Peyer's patch (tissue), 4 donors: ENCODE data around the gene RHOB. TPM values are rescaled to one million over a fixed set of nuclear protein-coding genes. Genes with fewer than 3 reads are reported as not detected.
"Not testable (repeated sequence)": the region's sequence is repeated elsewhere in the genome, so short reads cannot be mapped to it uniquely, and the experiment has no call there.

Experiments used
- DNase-seq, 3 donors: peaks; one replicate each; pipeline ENCODE4 v3.0.0-alpha.2; 2017 to 2019
- H3K27ac ChIP-seq, 4 donors: fragments of 200-600 bp; sonication (generic); one replicate each; pipeline ENCODE4 v1.5.1; 2016 to 2019
- H3K27me3 ChIP-seq, 2 donors: fragments of 200-600 bp; sonication (generic); one replicate each; pipeline ENCODE4 v1.5.1; 2019
- H3K36me3 ChIP-seq, 3 donors: fragments of 200-600 bp; sonication (generic); one replicate each; pipeline ENCODE4 v1.5.1; 2016 to 2019
- H3K4me1 ChIP-seq, 4 donors: fragments of 200-600 bp; sonication (generic); one replicate each; pipeline ENCODE4 v1.5.1; 2016 to 2019
- H3K4me3 ChIP-seq, 4 donors: fragments of 200-600 bp; sonication (generic); 1 replicate in 3 of 4; 2 replicates in 1 of 4; pipeline ENCODE4 v1.5.1; 2016 to 2019; ENCODE audit warnings: mild to moderate bottlenecking in 1 of 4
- H3K9me3 ChIP-seq, 4 donors: fragments of 200-600 bp; sonication (generic); one replicate each; pipeline ENCODE4 v1.5.1; 2016 to 2019; ENCODE audit warnings: mild to moderate bottlenecking in 1 of 4
- POLR2A ChIP-seq, 2 donors: fragments of 450-650 bp; IDR thresholded peaks; one replicate each; pipeline ENCODE4 v1.5.1; 2017; ENCODE audit warnings: antibody characterized with exemption in 2 of 2, mild to moderate bottlenecking in 2 of 2, moderate library complexity in 2 of 2
- total RNA-seq, 4 donors: library from RNA; depleted of rRNA; stranded (reverse); fragments of >200 nt; gene quantifications; one replicate each; pipeline ENCODE4 v1.1.0, GENCODE V29; 2016
- TF ChIP-seq, protein P1 (sequence below), 6 experiments: fragments of 450-650 bp in 4 of 6; fragments of 200-600 bp in 2 of 6; sonication (generic) in 1 of 6; IDR thresholded peaks; one replicate each; pipeline ENCODE4 v1.5.1; 2017 to 2019; ENCODE audit warnings: antibody characterized with exemption in 6 of 6, mild to moderate bottlenecking in 3 of 6, moderate library complexity in 1 of 6

RHOB gene
- total RNA-seq, 4 donors from 2014 or later, result 61.6 to 488 (median 202) TPM

DNA sequence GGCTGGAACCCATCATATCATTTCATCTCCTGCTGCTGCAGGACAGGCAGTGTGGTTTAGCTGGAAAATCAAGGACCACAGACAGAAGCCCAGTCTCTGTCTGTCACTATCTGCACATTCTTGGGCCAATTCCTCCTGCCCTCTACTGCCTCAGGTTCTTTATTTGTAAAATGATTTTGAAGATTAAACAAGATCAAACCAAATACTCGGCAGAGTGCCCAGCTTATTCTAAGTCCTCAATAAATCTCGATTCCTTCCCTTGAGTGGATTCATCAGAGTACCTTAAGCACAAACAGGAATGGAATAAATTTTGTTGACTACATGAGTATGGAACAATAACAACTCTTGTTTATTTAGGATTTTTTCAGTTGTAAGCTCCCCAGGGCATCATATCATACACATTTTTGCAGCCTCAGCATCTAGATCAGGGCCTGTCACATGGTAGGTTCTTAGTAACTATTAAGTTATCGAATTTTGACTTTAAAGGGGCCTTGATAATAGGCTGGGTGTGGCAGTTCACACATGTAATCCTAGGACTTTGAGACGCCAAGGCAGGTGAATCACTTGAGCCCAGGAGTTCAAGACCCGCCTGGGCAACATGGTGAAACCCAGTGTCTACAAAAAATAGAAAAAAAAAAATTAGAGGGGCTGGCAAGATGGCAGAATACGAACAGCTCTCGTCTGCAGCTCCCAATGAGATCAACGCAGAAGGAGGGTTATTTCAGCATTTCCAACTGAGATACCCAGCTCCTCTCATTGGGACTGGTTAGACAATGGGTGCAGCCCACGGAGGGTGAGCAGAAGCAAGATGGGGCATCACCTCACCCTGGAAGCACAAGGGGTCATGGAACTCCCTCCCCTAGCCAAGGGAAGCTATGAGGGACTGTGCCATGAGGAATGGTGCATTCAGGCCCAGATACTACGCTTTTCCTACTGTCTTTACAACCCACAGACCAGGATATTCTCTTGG lies 11.1 kb downstream of the RHOB start:
- DNase-seq, result peak in 1 of 3 donors; percentile 19
- H3K27ac ChIP-seq, result peak overlapping the region in 1 of 4 donors; percentile 7
- TF ChIP-seq POLR2A (IDR thresholded peaks at IDR 0.05), result no peak

DNA sequence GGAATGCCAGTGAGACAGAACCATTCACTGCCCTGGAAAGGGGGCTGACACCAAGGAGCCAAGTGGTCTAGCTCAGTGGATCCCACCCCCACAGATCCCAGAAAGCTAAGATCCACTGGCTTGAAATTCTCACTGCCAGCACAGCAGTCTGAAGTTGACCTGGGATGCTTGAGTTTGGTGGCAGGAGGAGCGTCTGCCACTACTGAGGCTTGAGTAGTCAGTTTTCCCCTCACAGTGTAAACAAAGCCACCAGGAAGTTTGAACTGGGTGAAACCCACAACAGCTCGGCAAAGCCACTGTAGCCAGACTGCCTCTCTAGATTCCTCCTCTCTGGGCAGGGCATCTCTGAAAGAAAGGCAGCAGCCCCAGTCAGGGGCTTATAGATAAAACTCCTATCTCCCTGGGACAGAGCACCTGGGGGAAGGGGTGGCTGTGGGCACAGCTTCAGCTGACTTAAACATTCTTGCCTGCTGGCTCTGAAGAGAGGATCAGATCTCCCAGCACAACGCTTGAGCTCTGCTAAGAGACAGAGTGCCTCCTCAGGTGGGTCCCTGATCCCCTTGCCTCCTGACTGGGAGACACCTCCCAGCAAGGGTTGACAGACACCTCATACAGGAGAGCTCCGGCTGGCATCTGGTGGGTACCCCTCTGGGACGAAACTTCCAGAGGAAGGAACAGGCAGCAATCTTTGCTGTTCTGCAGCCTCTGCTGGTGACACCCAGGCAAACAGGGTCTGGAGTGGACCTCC lies 12.0 kb downstream of the RHOB start:
- not testable (repeated sequence) for H3K4me1 ChIP-seq, H3K4me3 ChIP-seq, H3K27ac ChIP-seq, H3K36me3 ChIP-seq, H3K27me3 ChIP-seq, H3K9me3 ChIP-seq
- DNase-seq, result peak in 1 of 3 donors; percentile 19

More for the DNA sequence above, 11.1 kb downstream of the RHOB start:
- Histone ChIP-seq H3K4me1 (no peaks in the 10 kb centered on the region), H3K36me3 (no peaks in the 10 kb centered on the region), H3K27me3 (no peaks in the 10 kb centered on the region), H3K4me3 (no peak overlapping the region), H3K9me3 (no peaks in the 10 kb centered on the region)

DNA sequence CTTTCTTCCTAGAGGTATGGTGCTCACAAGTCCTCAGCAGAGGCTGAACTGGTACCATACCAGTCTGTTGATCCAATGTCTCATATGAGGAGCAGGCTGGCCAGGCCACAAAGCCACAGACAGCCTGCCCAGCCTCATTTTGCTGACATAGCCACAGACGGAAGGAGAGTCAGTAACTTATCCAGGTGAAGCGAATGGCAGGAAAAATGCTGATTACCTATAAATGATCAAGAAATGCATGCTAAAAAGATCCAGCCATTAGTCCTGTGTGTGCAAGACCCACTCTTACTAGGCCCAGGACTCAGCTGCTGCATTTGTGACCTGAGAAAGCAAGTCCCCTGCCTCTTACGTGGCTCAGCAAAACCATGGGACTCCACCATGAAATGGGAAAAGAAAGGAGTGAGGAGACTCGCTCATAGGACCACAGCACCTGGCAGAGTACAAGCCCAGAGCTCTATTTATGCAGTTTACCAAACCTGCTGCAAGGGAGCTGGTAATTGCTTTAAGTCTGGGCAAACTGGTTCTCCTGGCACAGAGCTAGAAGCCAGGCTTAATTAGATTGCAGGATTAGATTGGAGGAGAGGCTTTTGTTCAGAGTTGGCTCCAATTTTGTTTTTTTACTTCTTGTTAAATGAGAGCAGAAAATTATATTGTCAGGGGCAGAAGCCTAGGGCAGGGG lies 19.0 kb downstream of the RHOB start:
- H3K27ac ChIP-seq, result no peak overlapping the region
- H3K36me3 ChIP-seq, result no peaks in the 10 kb centered on the region
- H3K27me3 ChIP-seq, result no peaks in the 10 kb centered on the region
- H3K4me1 ChIP-seq, result no peaks in the 10 kb centered on the region
- peak in 1 of 3 donors; percentile 28 for DNase-seq
- TF ChIP-seq, protein P1, sequence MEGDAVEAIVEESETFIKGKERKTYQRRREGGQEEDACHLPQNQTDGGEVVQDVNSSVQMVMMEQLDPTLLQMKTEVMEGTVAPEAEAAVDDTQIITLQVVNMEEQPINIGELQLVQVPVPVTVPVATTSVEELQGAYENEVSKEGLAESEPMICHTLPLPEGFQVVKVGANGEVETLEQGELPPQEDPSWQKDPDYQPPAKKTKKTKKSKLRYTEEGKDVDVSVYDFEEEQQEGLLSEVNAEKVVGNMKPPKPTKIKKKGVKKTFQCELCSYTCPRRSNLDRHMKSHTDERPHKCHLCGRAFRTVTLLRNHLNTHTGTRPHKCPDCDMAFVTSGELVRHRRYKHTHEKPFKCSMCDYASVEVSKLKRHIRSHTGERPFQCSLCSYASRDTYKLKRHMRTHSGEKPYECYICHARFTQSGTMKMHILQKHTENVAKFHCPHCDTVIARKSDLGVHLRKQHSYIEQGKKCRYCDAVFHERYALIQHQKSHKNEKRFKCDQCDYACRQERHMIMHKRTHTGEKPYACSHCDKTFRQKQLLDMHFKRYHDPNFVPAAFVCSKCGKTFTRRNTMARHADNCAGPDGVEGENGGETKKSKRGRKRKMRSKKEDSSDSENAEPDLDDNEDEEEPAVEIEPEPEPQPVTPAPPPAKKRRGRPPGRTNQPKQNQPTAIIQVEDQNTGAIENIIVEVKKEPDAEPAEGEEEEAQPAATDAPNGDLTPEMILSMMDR (IDR thresholded peaks at IDR 0.05), result no peak
- no peak for TF ChIP-seq POLR2A (IDR thresholded peaks at IDR 0.05)
- H3K9me3 ChIP-seq, result no peaks in the 10 kb centered on the region
- H3K4me3 ChIP-seq, result no peak overlapping the region

DNA sequence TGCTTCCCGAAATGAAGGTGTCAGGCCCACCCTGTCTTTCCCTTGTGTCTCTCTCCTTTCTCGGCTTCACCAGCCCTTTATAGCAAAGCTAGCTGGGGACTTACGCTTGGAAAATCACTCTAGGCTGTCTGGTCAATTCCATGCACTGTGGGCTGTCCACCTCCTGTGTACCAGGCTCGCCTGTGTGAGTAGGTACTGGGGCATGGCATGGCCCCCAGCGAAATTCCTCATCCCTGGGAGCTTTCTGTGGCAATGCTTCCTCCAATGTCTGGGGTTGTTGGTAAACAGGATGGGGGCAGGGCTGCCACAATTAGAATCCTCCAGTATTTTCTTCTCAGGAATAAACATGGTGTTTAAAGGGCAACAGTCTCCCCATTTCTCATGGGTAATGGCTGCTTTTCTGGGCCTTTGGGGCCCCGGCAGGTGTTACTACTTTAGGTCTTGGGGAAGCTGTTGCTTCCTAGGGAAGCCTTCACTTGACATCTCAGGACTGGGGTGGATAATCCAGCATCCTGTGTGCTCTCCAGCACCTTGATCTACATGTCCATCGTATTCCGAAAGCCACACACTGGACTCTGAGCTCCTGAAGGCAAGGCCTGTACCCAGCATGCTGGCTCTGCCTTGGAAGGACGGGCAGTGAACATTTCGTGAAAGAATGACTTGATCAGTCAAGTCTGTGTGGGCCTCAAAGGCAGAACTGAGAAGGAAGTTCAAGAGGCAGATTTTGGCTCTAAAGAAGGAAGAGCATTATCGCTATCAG lies 21.1 kb downstream of the RHOB start:
- H3K27me3 ChIP-seq, result no peaks in the 10 kb centered on the region
- no peaks in the 10 kb centered on the region for H3K9me3 ChIP-seq
- no peaks in the 10 kb centered on the region for H3K36me3 ChIP-seq
- no peak for TF ChIP-seq POLR2A (IDR thresholded peaks at IDR 0.05)
- TF ChIP-seq, protein P1 (IDR thresholded peaks at IDR 0.05), result no peak
- no peak overlapping the region for H3K27ac ChIP-seq
- H3K4me3 ChIP-seq, result no peak overlapping the region
- H3K4me1 ChIP-seq, result no peaks in the 10 kb centered on the region
- DNase-seq, result peak in 1 of 3 donors; percentile 24

DNA sequence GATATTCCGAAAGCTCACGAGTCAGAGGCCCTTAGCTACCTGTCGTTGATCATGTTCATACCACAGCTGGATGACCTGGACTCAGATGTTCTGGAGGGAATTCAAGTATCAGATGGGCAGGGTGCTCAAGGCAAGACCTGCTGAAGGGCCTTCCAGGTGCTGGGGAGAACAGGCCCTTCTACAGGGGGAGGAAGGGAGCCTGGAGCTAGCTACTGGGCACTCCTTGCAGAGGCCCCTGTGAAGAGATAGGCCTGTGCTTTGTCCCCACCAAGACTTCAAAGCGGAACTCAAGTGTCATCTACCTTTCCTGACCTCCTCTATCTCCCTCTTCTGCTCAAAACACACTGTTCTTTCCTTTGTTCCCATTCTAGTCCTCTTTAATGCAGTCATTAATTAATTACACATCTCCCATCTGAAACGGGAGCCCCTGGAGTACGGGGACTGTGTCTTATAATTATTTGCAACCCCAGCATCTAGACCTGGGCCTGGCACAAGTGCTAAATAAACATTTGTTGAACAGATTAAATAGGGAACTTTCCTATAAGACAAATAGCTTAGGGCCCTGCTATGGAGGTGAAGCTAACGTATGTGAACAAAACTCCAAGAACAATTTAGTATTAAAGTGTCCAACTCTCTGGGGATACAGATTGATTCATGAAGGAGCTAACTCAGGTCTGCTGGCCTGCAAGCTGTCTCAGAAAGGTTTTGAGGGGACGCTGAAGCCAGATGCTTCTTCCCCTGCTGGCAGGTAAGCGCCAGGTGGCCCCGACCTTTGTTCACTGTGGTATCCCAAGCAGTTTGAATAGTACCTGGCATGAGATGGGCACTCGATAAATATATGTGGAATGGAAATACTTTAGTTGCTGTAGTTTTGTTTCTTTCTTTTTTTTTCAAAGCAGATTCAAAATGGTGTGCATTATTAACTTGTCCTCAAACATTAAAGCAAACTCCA lies 22.0 kb downstream of the RHOB start:
- no peak for DNase-seq
- Histone ChIP-seq H3K27ac (no peak overlapping the region), H3K4me3 (no peak overlapping the region), H3K36me3 (no peaks in the 10 kb centered on the region), H3K4me1 (no peaks in the 10 kb centered on the region), H3K27me3 (no peaks in the 10 kb centered on the region), H3K9me3 (no peaks in the 10 kb centered on the region)
- no peak for TF ChIP-seq POLR2A (IDR thresholded peaks at IDR 0.05)
- TF ChIP-seq, protein P1 (IDR thresholded peaks at IDR 0.05), result no peak
